CD14-positive monocyte (primary cell): Measurements from ENCODE around the gene PHF21B. TPM values are rescaled to one million over a fixed set of nuclear protein-coding genes. Genes with fewer than 3 reads are reported as not detected.

ENCODE experiments used
- DNase-seq, 3 donors: peaks; one replicate each; pipeline ENCODE4 v3.0.0-alpha.2; 2011 to 2022
- H2AFZ ChIP-seq: 2 replicates; pipeline ENCODE4 v1.6.0; 2012; ENCODE audit warnings: mild to moderate bottlenecking, low read depth, low read length, inconsistent platforms; ENCODE audit not compliant: insufficient read depth, poor library complexity, severe bottlenecking
- H3K27ac ChIP-seq, 2 donors: 1 replicate in 1 of 2; 2 replicates in 1 of 2; pipeline ENCODE4 v1.5.1; 2012 to 2013; ENCODE audit warnings: low read length in 2 of 2, control low read depth in 1 of 2, inconsistent platforms in 1 of 2, low read depth in 1 of 2, mild to moderate bottlenecking in 1 of 2
- H3K27me3 ChIP-seq, 2 donors: one replicate each; pipeline versions ENCODE4 v1.6.0 to v1.6.1; 2011 to 2013; ENCODE audit warnings: low read length in 2 of 2; ENCODE audit not compliant: control insufficient read depth in 2 of 2, insufficient read depth in 2 of 2
- H3K36me3 ChIP-seq, 2 donors: replicated peaks in 1 of 2; 1 replicate in 1 of 2; 2 replicates in 1 of 2; pipeline versions ENCODE4 v1.5.1 to v1.6.1; 2012 to 2013; ENCODE audit warnings: low read length in 2 of 2, control low read depth in 1 of 2, inconsistent platforms in 1 of 2, mild to moderate bottlenecking in 1 of 2; ENCODE audit not compliant: insufficient read depth in 2 of 2, control insufficient read depth in 1 of 2
- H3K4me1 ChIP-seq, 2 donors: 1 replicate in 1 of 2; 2 replicates in 1 of 2; pipeline versions ENCODE4 v1.5.1 to v1.6.1; 2012 to 2013; ENCODE audit warnings: low read length in 2 of 2, control low read depth in 1 of 2, inconsistent platforms in 1 of 2, mild to moderate bottlenecking in 1 of 2, moderate library complexity in 1 of 2; ENCODE audit not compliant: insufficient read depth in 2 of 2, control insufficient read depth in 1 of 2
- H3K4me2 ChIP-seq: replicated peaks from 2 replicates; pipeline ENCODE3; 2012; ENCODE audit warnings: low read length, moderate library complexity, mild to moderate bottlenecking; ENCODE audit not compliant: poor library complexity, severe bottlenecking; ENCODE audit errors: extremely low read depth
- H3K4me3 ChIP-seq, 3 experiments: fragments of 200-600 bp in 1 of 3; sonication (generic) in 1 of 3; replicated peaks in 1 of 3; 1 replicate in 2 of 3; 2 replicates in 1 of 3; pipeline ENCODE4 v1.5.1; 2011 to 2013; ENCODE audit warnings: low read length in 3 of 3, mild to moderate bottlenecking in 3 of 3, control low read depth in 2 of 3, low read depth in 2 of 3, inconsistent platforms in 1 of 3, moderate library complexity in 1 of 3
- H3K79me2 ChIP-seq: 2 replicates; pipeline ENCODE4 v1.6.0; 2012; ENCODE audit warnings: mild to moderate bottlenecking, control low read depth, inconsistent platforms, low read length, moderate library complexity; ENCODE audit not compliant: insufficient read depth
- H3K9ac ChIP-seq: 2 replicates; pipeline ENCODE4 v1.6.0; 2017; ENCODE audit warnings: low read length, mild to moderate bottlenecking; ENCODE audit not compliant: insufficient read depth, poor library complexity, severe bottlenecking
- H3K9me3 ChIP-seq, 2 donors: replicated peaks in 1 of 2; 1 replicate in 1 of 2; 2 replicates in 1 of 2; pipeline versions ENCODE4 v1.5.1 to v1.6.1; 2012 to 2013; ENCODE audit warnings: low read length in 2 of 2, control low read depth in 1 of 2; ENCODE audit not compliant: control insufficient read depth in 1 of 2, insufficient read depth in 1 of 2
- H4K20me1 ChIP-seq: 2 replicates; pipeline ENCODE4 v1.6.0; 2012; ENCODE audit warnings: mild to moderate bottlenecking, low read length, control low read depth, moderate library complexity; ENCODE audit not compliant: insufficient read depth
- H3K27ac Mint-ChIP-seq, 7 donors: one replicate each; pipeline ENCODE4 v1.8.0; 2020; ENCODE audit warnings: mild to moderate bottlenecking in 7 of 7, mixed read lengths in 7 of 7, moderate library complexity in 6 of 7, inconsistent platforms in 2 of 7
- H3K27me3 Mint-ChIP-seq, 3 donors: one replicate each; pipeline ENCODE4 v1.8.0; 2021 to 2022; ENCODE audit warnings: low read depth in 3 of 3, mild to moderate bottlenecking in 3 of 3, mixed read lengths in 3 of 3, moderate library complexity in 3 of 3, inconsistent platforms in 1 of 3
- H3K36me3 Mint-ChIP-seq, 2 donors: one replicate each; pipeline ENCODE4 v1.8.0; 2020; ENCODE audit warnings: mixed read lengths in 2 of 2, inconsistent platforms in 1 of 2, mild to moderate bottlenecking in 1 of 2
- H3K4me1 Mint-ChIP-seq: one replicate; pipeline ENCODE4 v1.8.0; 2020; ENCODE audit warnings: mild to moderate bottlenecking, mixed read lengths
- H3K4me3 Mint-ChIP-seq, 2 donors: one replicate each; pipeline ENCODE4 v1.8.0; 2020; ENCODE audit warnings: mild to moderate bottlenecking in 2 of 2, mixed read lengths in 2 of 2, moderate library complexity in 1 of 2
- H3K9me3 Mint-ChIP-seq, 7 donors: one replicate each; pipeline ENCODE4 v1.8.0; 2020 to 2022; ENCODE audit warnings: mixed read lengths in 7 of 7, mild to moderate bottlenecking in 6 of 7, moderate library complexity in 6 of 7, inconsistent platforms in 2 of 7
- CTCF ChIP-seq: fragments of 200-600 bp; IDR thresholded peaks from one replicate; pipeline ENCODE4 v1.8.0; 2022; ENCODE audit warnings: antibody characterized with exemption, mild to moderate bottlenecking
- WGBS: methylation state at CpG from one replicate; pipeline ENCODE4 v1.1.5; 2013; ENCODE audit warnings: missing lambda C conversion rate; ENCODE audit not compliant: insufficient coverage; 5-methylcytosine and 5-hydroxymethylcytosine counted together
- intact Hi-C, 2 donors: fragments of 100-400 bp; cut with micrococcal nuclease; formaldehyde crosslinking; loops; one replicate each; pipeline versions ENCODE4 v1.15.0 to v1.15.1; 2023
- polyA plus RNA-seq, 3 donors: library from polyadenylated mRNA; depleted of rRNA in 1 of 3; unstranded in 2 of 3; stranded (reverse) in 1 of 3; fragments of 300-500 nt in 2 of 3; fragments of >200 nt in 1 of 3; fragmentation: Illumina TruSeq in 2 of 3; gene quantifications; 1 replicate in 2 of 3; 2 replicates in 1 of 3; pipeline ENCODE4 v1.2.3, GENCODE V29; 2012 to 2021

The PHF21B gene
- polyA plus RNA-seq, 3 donors, result not detected

- H3K4me3 ChIP-seq, result no peak overlapping the region
- intact Hi-C loops, result no loop called here
- DNase-seq, result no peak
- no peaks in the 10 kb centered on the region for H3K79me2 ChIP-seq
- H2AFZ ChIP-seq, result no peak overlapping the region
- Mint-ChIP-seq H3K4me3 (no peak overlapping the region), H3K36me3 (no peaks in the 10 kb centered on the region), H3K4me1 (no peaks in the 10 kb centered on the region), H3K9me3 (no peaks in the 10 kb centered on the region), H3K27me3 (no peaks in the 10 kb centered on the region), H3K27ac (no peak overlapping the region)
- H4K20me1 ChIP-seq, result no peaks in the 10 kb centered on the region
- H3K4me2 ChIP-seq, result no peak overlapping the region
- no peaks in the 10 kb centered on the region for H3K9me3 ChIP-seq
- no peak overlapping the region for H3K9ac ChIP-seq
- H3K27me3 ChIP-seq, result no peaks in the 10 kb centered on the region
- no peaks in the 10 kb centered on the region for H3K4me1 ChIP-seq
- WGBS, result 100% methylated on average over 1 of the region's 1 CpG
- no peak overlapping the region for H3K27ac ChIP-seq
- no peak for TF ChIP-seq CTCF
- no peaks in the 10 kb centered on the region for H3K36me3 ChIP-seq
These were observed 125.2 kb downstream of the PHF21B start for GRCh38 chr22:44884562-44884961.

DNA sequence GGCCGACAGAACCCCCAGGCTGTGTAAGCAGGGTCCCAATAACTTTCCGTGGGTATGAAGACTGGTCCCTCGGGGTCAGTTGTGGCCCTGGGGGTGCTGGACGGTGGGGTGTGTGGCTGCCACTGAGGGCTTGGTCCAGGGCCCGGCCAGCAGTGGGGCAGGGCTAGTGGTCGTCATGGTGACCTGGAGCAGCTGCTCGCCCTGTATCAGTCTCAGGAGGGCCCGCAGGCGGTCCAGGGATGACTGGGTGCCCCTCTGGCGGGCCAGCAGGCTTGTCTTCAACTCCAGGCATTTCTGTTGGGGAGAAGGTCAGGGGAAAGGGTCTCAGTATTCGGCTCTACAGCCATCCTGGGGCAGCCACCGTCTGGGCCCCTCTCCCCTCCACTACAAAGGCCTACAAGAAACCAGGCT, 126.8 kb downstream of the PHF21B start:
- Histone ChIP-seq H3K27me3 (no peaks in the 10 kb centered on the region), H3K27ac (no peak overlapping the region), H4K20me1 (no peaks in the 10 kb centered on the region), H3K4me3 (no peak overlapping the region), H3K36me3 (no peaks in the 10 kb centered on the region), H2AFZ (no peak overlapping the region), H3K9me3 (peaks cover 0 to 3% of the 10 kb centered on the region in 2 donors), H3K79me2 (no peaks in the 10 kb centered on the region), H3K4me2 (no peak overlapping the region), H3K4me1 (no peaks in the 10 kb centered on the region), H3K9ac (no peak overlapping the region)
- Mint-ChIP-seq H3K27me3 (no peaks in the 10 kb centered on the region), H3K4me3 (no peak overlapping the region), H3K9me3 (peaks cover 0 to 5% (median 0%) of the 10 kb centered on the region in 7 donors), H3K27ac (no peak overlapping the region), H3K36me3 (no peaks in the 10 kb centered on the region), H3K4me1 (no peaks in the 10 kb centered on the region)
- 100% methylated on average over 6 of the region's 12 CpGs for WGBS
- no peak for TF ChIP-seq CTCF
- intact Hi-C loops, result no loop called here
- no peak for DNase-seq
